HEK293 (cell line): ENCODE data around the gene RAB17.

ENCODE experiments used
- CTCF ChIA-PET: fragments of 350-600 bp; formaldehyde crosslinking; extraction: SDS; loops from one replicate; lab custom pipeline; 2021; ENCODE audit warnings: antibody characterized with exemption; lab: Yijun Ruan, JAX
- POLR2A ChIA-PET: fragments of 300-600 bp; formaldehyde crosslinking; extraction: SDS; loops from one replicate; lab custom pipeline; 2020; ENCODE audit warnings: antibody characterized with exemption, inconsistent platforms; lab: Yijun Ruan, JAX
- H3K27ac ChIP-seq: fragments of 200-500 bp; sonication (Bioruptor generic); 2 replicates; pipeline ENCODE4 v1.5.1; 2014; ENCODE audit warnings: low read depth, low read length, control low read depth, inconsistent platforms; ENCODE audit errors: extremely low read depth
- H3K36me3 ChIP-seq, 2 experiments: fragments of 200-500 bp in 1 of 2; sonication (Bioruptor generic) in 1 of 2; 1 replicate in 1 of 2; 2 replicates in 1 of 2; pipeline ENCODE4 v1.5.1; 2014 to 2017; ENCODE audit warnings: inconsistent platforms in 2 of 2, low read length in 2 of 2; ENCODE audit not compliant: control insufficient read depth in 2 of 2, insufficient read depth in 1 of 2
- H3K4me1 ChIP-seq: fragments of 200-500 bp; sonication (Bioruptor generic); 2 replicates; pipeline ENCODE4 v1.5.1; 2014; ENCODE audit warnings: mild to moderate bottlenecking, low read length, inconsistent platforms; ENCODE audit not compliant: control insufficient read depth, insufficient read depth
- H3K4me3 ChIP-seq: 2 replicates; pipeline ENCODE4 v1.5.1; 2011; ENCODE audit warnings: low read depth, mild to moderate bottlenecking, control low read depth, low read length, moderate library complexity
- H3K9me3 ChIP-seq: fragments of 200-500 bp; sonication (Bioruptor generic); 2 replicates; pipeline ENCODE4 v1.5.1; 2014; ENCODE audit warnings: low read depth, low read length, inconsistent platforms; ENCODE audit not compliant: control insufficient read depth, insufficient read depth
- GFI1B ChIP-seq: fragments of 450-650 bp; formaldehyde crosslinking; IDR thresholded peaks from 2 replicates; pipeline ENCODE4 v1.5.1; 2016; ENCODE audit warnings: missing biosample characterization, missing genetic modification characterization
- KLF7 ChIP-seq: fragments of 450-650 bp; formaldehyde crosslinking; IDR thresholded peaks from 2 replicates; pipeline ENCODE4 v1.5.1; 2016; ENCODE audit warnings: missing biosample characterization, missing genetic modification characterization, borderline replicate concordance
- KLF9 ChIP-seq: fragments of 450-650 bp; formaldehyde crosslinking; IDR thresholded peaks from 2 replicates; pipeline ENCODE4 v1.5.1; 2016; ENCODE audit warnings: missing biosample characterization, missing genetic modification characterization, low read depth
- SETDB1 ChIP-seq: IDR thresholded peaks from one replicate; pipeline ENCODE4 v1.6.1; 2017; ENCODE audit warnings: mild to moderate bottlenecking, low read length, moderate library complexity, mixed read lengths; ENCODE audit not compliant: insufficient read length
- ZBTB17 ChIP-seq: fragments of 450-650 bp; formaldehyde crosslinking; IDR thresholded peaks from 2 replicates; pipeline ENCODE4 v1.5.1; 2016; ENCODE audit warnings: missing biosample characterization, missing genetic modification characterization
- ZNF146 ChIP-seq: fragments of 450-650 bp; formaldehyde crosslinking; IDR thresholded peaks from 2 replicates; pipeline ENCODE4 v1.5.1; 2016; ENCODE audit warnings: missing biosample characterization, missing genetic modification characterization
- ZNF174 ChIP-seq: fragments of 450-650 bp; formaldehyde crosslinking; IDR thresholded peaks from 2 replicates; pipeline ENCODE4 v1.5.0; 2017; ENCODE audit warnings: missing biosample characterization, mild to moderate bottlenecking, missing genetic modification characterization
- ZNF266 ChIP-seq: fragments of 450-650 bp; formaldehyde crosslinking; IDR thresholded peaks from 2 replicates; pipeline ENCODE4 v1.5.1; 2016; ENCODE audit warnings: missing biosample characterization, missing genetic modification characterization, low read depth
- ZNF292 ChIP-seq: fragments of 450-650 bp; formaldehyde crosslinking; IDR thresholded peaks from 2 replicates; pipeline ENCODE4 v1.5.1; 2016; ENCODE audit warnings: low read depth, missing biosample characterization, missing genetic modification characterization, borderline replicate concordance
- ZNF341 ChIP-seq: fragments of 450-650 bp; formaldehyde crosslinking; IDR thresholded peaks from 2 replicates; pipeline ENCODE4; 2016; ENCODE audit warnings: low read depth, missing biosample characterization, missing genetic modification characterization
- ZNF37A ChIP-seq: fragments of 450-650 bp; IDR thresholded peaks from 2 replicates; pipeline ENCODE4 v1.5.1; 2018; ENCODE audit warnings: missing biosample characterization, missing genetic modification characterization
- ZNF423 ChIP-seq: fragments of 450-650 bp; formaldehyde crosslinking; IDR thresholded peaks from 2 replicates; pipeline ENCODE4 v1.5.1; 2016; ENCODE audit warnings: missing biosample characterization, missing genetic modification characterization
- ZNF433 ChIP-seq: fragments of 450-650 bp; formaldehyde crosslinking; IDR thresholded peaks from 2 replicates; pipeline ENCODE4 v1.5.1; 2016; ENCODE audit warnings: missing biosample characterization, missing genetic modification characterization, low read depth
- ZNF521 ChIP-seq: fragments of 450-650 bp; formaldehyde crosslinking; IDR thresholded peaks from 2 replicates; pipeline ENCODE4 v1.5.1; 2017; ENCODE audit warnings: missing biosample characterization, mild to moderate bottlenecking, missing genetic modification characterization
- ZNF544 ChIP-seq: fragments of 450-650 bp; formaldehyde crosslinking; IDR thresholded peaks from 2 replicates; pipeline ENCODE4 v1.5.0; 2017; ENCODE audit warnings: missing biosample characterization, missing genetic modification characterization
- ZNF677 ChIP-seq: fragments of 450-650 bp; IDR thresholded peaks from 2 replicates; pipeline ENCODE4 v1.5.0; 2018; ENCODE audit warnings: missing biosample characterization, mild to moderate bottlenecking, missing genetic modification characterization, moderate library complexity
- ZNF777 ChIP-seq: fragments of 450-650 bp; formaldehyde crosslinking; IDR thresholded peaks from 2 replicates; pipeline ENCODE4 v1.5.1; 2017; ENCODE audit warnings: missing biosample characterization, missing genetic modification characterization, borderline replicate concordance
- TF ChIP-seq, protein P1 (sequence below): fragments of 450-650 bp; formaldehyde crosslinking; IDR thresholded peaks from 2 replicates; pipeline ENCODE4 v1.5.1; 2016; ENCODE audit warnings: missing biosample characterization, missing genetic modification characterization
- TF ChIP-seq, protein P2 (sequence below): fragments of 450-650 bp; formaldehyde crosslinking; IDR thresholded peaks from 2 replicates; pipeline ENCODE4 v1.5.1; 2016; ENCODE audit warnings: missing biosample characterization, missing genetic modification characterization
- TF ChIP-seq, protein P3 (sequence below): fragments of 450-650 bp; formaldehyde crosslinking; IDR thresholded peaks from 2 replicates; pipeline ENCODE4 v1.5.1; 2016; ENCODE audit warnings: missing biosample characterization, missing genetic modification characterization

Gene RAB17

DNA sequence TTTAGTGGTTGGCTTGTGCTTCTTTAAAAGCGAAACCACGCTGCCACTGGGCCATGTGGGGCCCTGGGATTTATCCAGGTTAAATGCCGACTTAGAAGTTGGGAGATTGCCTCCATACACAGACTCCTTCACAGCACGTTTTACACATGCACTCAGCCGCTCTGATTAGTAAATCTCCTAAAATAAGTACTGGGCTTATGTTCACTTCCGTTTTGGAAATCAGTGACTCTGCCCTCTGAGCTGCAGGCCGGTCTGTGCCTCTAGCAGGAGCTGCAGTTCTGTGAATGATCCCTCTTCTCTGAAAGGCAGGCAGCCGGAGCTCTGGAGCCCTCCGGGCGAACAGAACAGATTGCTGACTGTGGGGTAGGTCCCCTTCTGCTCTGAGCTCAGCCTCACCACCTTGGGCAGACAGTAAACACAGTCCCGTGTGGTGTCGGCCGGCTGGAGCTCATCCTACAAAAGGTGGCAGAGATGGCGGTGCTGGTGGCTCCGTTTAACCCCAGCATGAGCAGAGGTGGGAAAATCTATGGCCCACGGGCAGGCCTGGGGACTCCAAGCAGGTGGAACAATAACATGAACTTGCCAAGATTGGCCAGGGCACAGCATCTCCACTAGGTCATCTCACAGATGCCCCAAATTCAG, 9.8 kb upstream of the RAB17 start:
- no peaks in the 10 kb centered on the region for H3K36me3 ChIP-seq
- no peak overlapping the region for H3K27ac ChIP-seq
- ChIA-PET POLR2A (interaction anchor here (1.1 kb wide), 1 partner anchor 30 kb away, joined by 3 read pairs; no protein-coding TSS in a partner anchor), CTCF (interaction anchor here (0.6 to 0.7 kb wide), 2 partner anchors 26 to 165 kb away, joined by 3 to 5 read pairs; no protein-coding TSS in a partner anchor)
- no peak for TF ChIP-seq ZNF777 (tag by site-specific recombination)
- no peak for TF ChIP-seq ZNF423 (tag by site-specific recombination)
- TF ChIP-seq ZBTB17 = no peak
- TF ChIP-seq ZNF146 (tag by site-specific recombination) = no peak
- no peak for TF ChIP-seq ZNF677
- no peak for TF ChIP-seq ZNF266 (tag by site-specific recombination)
- TF ChIP-seq GFI1B (tag by site-specific recombination) = no peak
- TF ChIP-seq ZNF521 = no peak
- TF ChIP-seq, protein P1, sequence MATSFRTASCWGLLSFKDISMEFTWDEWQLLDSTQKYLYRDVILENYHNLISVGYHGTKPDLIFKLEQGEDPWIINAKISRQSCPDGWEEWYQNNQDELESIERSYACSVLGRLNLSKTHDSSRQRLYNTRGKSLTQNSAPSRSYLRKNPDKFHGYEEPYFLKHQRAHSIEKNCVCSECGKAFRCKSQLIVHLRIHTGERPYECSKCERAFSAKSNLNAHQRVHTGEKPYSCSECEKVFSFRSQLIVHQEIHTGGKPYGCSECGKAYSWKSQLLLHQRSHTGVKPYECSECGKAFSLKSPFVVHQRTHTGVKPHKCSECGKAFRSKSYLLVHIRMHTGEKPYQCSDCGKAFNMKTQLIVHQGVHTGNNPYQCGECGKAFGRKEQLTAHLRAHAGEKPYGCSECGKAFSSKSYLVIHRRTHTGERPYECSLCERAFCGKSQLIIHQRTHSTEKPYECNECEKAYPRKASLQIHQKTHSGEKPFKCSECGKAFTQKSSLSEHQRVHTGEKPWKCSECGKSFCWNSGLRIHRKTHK = no peak
- no peak for TF ChIP-seq KLF9 (tag by site-specific recombination)
- TF ChIP-seq, protein P2, sequence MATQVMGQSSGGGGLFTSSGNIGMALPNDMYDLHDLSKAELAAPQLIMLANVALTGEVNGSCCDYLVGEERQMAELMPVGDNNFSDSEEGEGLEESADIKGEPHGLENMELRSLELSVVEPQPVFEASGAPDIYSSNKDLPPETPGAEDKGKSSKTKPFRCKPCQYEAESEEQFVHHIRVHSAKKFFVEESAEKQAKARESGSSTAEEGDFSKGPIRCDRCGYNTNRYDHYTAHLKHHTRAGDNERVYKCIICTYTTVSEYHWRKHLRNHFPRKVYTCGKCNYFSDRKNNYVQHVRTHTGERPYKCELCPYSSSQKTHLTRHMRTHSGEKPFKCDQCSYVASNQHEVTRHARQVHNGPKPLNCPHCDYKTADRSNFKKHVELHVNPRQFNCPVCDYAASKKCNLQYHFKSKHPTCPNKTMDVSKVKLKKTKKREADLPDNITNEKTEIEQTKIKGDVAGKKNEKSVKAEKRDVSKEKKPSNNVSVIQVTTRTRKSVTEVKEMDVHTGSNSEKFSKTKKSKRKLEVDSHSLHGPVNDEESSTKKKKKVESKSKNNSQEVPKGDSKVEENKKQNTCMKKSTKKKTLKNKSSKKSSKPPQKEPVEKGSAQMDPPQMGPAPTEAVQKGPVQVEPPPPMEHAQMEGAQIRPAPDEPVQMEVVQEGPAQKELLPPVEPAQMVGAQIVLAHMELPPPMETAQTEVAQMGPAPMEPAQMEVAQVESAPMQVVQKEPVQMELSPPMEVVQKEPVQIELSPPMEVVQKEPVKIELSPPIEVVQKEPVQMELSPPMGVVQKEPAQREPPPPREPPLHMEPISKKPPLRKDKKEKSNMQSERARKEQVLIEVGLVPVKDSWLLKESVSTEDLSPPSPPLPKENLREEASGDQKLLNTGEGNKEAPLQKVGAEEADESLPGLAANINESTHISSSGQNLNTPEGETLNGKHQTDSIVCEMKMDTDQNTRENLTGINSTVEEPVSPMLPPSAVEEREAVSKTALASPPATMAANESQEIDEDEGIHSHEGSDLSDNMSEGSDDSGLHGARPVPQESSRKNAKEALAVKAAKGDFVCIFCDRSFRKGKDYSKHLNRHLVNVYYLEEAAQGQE (tag by site-specific recombination) = no peak
- no peak for TF ChIP-seq ZNF37A (tag by site-specific recombination)
- no peak for TF ChIP-seq ZNF174
- no peak for TF ChIP-seq ZNF341 (tag by site-specific recombination)
- no peak for TF ChIP-seq SETDB1
- TF ChIP-seq KLF7 (tag by site-specific recombination) = no peak
- TF ChIP-seq ZNF544 (tag by site-specific recombination) = no peak
- TF ChIP-seq ZNF433 = no peak
- TF ChIP-seq ZNF292 (tag by site-specific recombination) = no peak
- TF ChIP-seq, protein P3, sequence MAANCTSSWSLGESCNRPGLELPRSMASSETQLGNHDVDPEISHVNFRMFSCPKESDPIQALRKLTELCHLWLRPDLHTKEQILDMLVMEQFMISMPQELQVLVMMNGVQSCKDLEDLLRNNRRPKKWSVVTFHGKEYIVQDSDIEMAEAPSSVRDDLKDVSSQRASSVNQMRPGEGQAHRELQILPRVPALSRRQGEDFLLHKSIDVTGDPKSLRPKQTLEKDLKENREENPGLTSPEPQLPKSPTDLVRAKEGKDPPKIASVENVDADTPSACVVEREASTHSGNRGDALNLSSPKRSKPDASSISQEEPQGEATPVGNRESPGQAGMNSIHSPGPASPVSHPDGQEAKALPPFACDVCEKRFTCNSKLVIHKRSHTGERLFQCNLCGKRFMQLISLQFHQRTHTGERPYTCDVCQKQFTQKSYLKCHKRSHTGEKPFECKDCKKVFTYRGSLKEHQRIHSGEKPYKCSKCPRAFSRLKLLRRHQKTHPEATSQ (tag by site-specific recombination) = no peak
- no peaks in the 10 kb centered on the region for H3K9me3 ChIP-seq
- no peaks in the 10 kb centered on the region for H3K4me1 ChIP-seq
- H3K4me3 ChIP-seq = no peak overlapping the region
